Gastrocnemius medialis (tissue), 4 donors: ENCODE results near the gene CHST11.

Experiments used
- CTCF ChIP-seq, 5 experiments: fragments of 450-650 bp in 3 of 5; fragments of 200-600 bp in 2 of 5; sonication (generic) in 2 of 5; IDR thresholded peaks in 4 of 5; conservative IDR thresholded peaks in 1 of 5; 1 replicate in 4 of 5; 2 replicates in 1 of 5; pipeline ENCODE4 v1.5.1; 2016 to 2019; ENCODE audit warnings: antibody characterized with exemption in 5 of 5, mild to moderate bottlenecking in 3 of 5, moderate library complexity in 3 of 5
- POLR2A ChIP-seq, 2 donors: fragments of 450-650 bp; IDR thresholded peaks; one replicate each; pipeline ENCODE4 v1.6.1; 2017; ENCODE audit warnings: antibody characterized with exemption in 2 of 2, mild to moderate bottlenecking in 2 of 2, moderate library complexity in 2 of 2

GRCh38 chr12:104571328-104571727 lies 114.6 kb downstream of the CHST11 start:
- no peak for TF ChIP-seq CTCF (IDR thresholded peaks at IDR 0.05 in 4 of 5, conservative IDR thresholded peaks at IDR 0.05 in 1 of 5)
- no peak for TF ChIP-seq POLR2A (IDR thresholded peaks at IDR 0.05)
